ENCODE measurements around the gene SULT1A1.
"Not testable (repeated sequence)": the region's sequence is repeated elsewhere in the genome, so short reads cannot be mapped to it uniquely, and the experiment has no call there.

DNA sequence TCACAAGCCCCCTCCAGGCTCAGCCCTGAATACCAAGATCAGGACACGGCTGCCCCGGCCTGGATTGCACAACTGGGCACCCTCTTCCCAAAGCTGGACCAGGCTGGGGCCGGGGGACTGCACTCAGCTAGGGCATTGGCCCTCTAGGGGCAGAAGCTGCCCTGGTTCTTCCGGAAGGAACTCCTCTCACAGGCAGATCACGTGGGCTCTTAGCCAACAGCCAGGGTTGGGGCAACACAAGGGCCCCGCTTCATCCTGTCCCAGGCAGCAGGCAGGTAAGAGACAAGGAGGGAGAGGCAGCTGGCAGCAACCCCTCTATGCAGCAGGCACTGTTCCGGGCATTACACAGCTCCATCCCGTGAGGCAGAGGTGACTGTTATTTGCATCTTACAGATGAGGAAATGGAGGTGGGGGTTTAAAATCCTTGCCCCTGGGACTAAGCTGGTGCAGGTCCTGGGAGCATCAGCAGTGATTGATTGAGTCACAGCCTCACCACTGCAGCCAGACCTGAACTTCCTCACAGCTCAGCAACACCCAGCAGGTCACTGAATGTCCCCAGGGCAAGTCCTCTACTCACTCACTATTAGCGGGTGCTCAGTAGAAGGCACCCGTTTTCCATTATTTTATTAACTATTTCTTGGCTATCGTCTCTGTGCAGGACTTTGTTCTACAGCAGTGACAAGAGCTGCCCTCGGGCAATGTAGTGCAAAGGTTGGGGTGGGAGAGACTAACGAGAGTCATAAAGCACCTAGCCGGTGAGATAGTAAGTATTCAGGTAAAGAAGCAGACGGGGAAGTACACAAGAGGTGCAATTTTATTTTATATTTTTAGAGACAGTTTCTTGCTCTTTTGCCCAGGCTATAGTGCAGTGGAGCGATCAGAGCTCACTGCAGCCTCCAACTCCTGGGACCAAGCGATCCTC is 2.8 kb upstream of the SULT1A1 start:
- TF ChIP-seq, protein P1, sequence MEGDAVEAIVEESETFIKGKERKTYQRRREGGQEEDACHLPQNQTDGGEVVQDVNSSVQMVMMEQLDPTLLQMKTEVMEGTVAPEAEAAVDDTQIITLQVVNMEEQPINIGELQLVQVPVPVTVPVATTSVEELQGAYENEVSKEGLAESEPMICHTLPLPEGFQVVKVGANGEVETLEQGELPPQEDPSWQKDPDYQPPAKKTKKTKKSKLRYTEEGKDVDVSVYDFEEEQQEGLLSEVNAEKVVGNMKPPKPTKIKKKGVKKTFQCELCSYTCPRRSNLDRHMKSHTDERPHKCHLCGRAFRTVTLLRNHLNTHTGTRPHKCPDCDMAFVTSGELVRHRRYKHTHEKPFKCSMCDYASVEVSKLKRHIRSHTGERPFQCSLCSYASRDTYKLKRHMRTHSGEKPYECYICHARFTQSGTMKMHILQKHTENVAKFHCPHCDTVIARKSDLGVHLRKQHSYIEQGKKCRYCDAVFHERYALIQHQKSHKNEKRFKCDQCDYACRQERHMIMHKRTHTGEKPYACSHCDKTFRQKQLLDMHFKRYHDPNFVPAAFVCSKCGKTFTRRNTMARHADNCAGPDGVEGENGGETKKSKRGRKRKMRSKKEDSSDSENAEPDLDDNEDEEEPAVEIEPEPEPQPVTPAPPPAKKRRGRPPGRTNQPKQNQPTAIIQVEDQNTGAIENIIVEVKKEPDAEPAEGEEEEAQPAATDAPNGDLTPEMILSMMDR (conservative IDR thresholded peaks at IDR 0.05; ENCODE audit: low read depth, low read length) = not testable (repeated sequence)
- not testable (repeated sequence) for TF ChIP-seq SMC3 (IDR thresholded peaks at IDR 0.05; ENCODE audit: low read depth, low read length); POLR2A (IDR thresholded peaks at IDR 0.05; ENCODE audit: low read depth, low read length); MAZ (IDR thresholded peaks at IDR 0.05; ENCODE audit: borderline replicate concordance, low read depth, low read length); CEBPB (IDR thresholded peaks at IDR 0.05; ENCODE audit: low read depth, low read length); CHD1 (IDR thresholded peaks at IDR 0.05; ENCODE audit: low read depth, low read length); RAD21 (IDR thresholded peaks at IDR 0.05; ENCODE audit: low read length); FOS (IDR thresholded peaks at IDR 0.05; ENCODE audit: low read depth, low read length); MAFK (IDR thresholded peaks at IDR 0.05; ENCODE audit: low read depth, low read length); MXI1 (IDR thresholded peaks at IDR 0.05; ENCODE audit: borderline replicate concordance, low read depth, low read length); BHLHE40 (IDR thresholded peaks at IDR 0.05; ENCODE audit: low read depth, low read length); RFX5 (IDR thresholded peaks at IDR 0.05; ENCODE audit: low read depth, low read length)
- TF ChIP-seq, protein P2, sequence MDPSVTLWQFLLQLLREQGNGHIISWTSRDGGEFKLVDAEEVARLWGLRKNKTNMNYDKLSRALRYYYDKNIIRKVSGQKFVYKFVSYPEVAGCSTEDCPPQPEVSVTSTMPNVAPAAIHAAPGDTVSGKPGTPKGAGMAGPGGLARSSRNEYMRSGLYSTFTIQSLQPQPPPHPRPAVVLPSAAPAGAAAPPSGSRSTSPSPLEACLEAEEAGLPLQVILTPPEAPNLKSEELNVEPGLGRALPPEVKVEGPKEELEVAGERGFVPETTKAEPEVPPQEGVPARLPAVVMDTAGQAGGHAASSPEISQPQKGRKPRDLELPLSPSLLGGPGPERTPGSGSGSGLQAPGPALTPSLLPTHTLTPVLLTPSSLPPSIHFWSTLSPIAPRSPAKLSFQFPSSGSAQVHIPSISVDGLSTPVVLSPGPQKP (IDR thresholded peaks at IDR 0.05; ENCODE audit: borderline replicate concordance, low read depth, low read length) = not testable (repeated sequence)
- TF ChIP-seq, protein P3, sequence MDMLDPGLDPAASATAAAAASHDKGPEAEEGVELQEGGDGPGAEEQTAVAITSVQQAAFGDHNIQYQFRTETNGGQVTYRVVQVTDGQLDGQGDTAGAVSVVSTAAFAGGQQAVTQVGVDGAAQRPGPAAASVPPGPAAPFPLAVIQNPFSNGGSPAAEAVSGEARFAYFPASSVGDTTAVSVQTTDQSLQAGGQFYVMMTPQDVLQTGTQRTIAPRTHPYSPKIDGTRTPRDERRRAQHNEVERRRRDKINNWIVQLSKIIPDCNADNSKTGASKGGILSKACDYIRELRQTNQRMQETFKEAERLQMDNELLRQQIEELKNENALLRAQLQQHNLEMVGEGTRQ (IDR thresholded peaks at IDR 0.05; ENCODE audit: low read depth, low read length) = not testable (repeated sequence)

All from IMR-90 (cell line).